ENCODE data around the gene MMP14. TPM values are rescaled to one million over a fixed set of nuclear protein-coding genes. Genes with fewer than 3 reads are reported as not detected.
"Not testable (repeated sequence)": the region's sequence is repeated elsewhere in the genome, so short reads cannot be mapped to it uniquely, and the experiment has no call there.

MMP14 gene
- polyA plus RNA-seq, 1 donor: 108 TPM

- peak overlapping the region; percentile 45 for H3K4me3 ChIP-seq (ENCODE audit: low read length)
- H3K36me3 ChIP-seq (ENCODE audit: control insufficient read depth, insufficient read depth, low read length): no peaks in the 10 kb centered on the region
- H3K4me1 ChIP-seq (ENCODE audit: control insufficient read depth, insufficient read depth, low read length): peaks cover 56% of the 10 kb centered on the region
- peak overlapping the region; percentile 98 for H3K27ac ChIP-seq (ENCODE audit: low read length)
- WGBS (ENCODE audit: insufficient coverage, low lambda C conversion rate): no CpG with 5 or more reads among the region's 34 CpGs
- no peaks in the 10 kb centered on the region for H3K9me3 ChIP-seq (ENCODE audit: control insufficient read depth, low read depth, low read length)
- H3K27me3 ChIP-seq (ENCODE audit: control insufficient read depth, insufficient read depth, low read length): no peaks in the 10 kb centered on the region
- peak; percentile 82 to 87 for DNase-seq
These were observed 13.8 kb upstream of the MMP14 start for GRCh38 chr14:22822571-22823098.

GRCh38 chr14:22824711-22825359 lies 11.6 kb upstream of the MMP14 start:
- H3K27ac ChIP-seq (ENCODE audit: low read length): no peak overlapping the region
- H3K4me1 ChIP-seq (ENCODE audit: control insufficient read depth, insufficient read depth, low read length): peaks cover 37% of the 10 kb centered on the region
- no peaks in the 10 kb centered on the region for H3K36me3 ChIP-seq (ENCODE audit: control insufficient read depth, insufficient read depth, low read length)
- H3K27me3 ChIP-seq (ENCODE audit: control insufficient read depth, insufficient read depth, low read length): no peaks in the 10 kb centered on the region
- H3K4me3 ChIP-seq (ENCODE audit: low read length): no peak overlapping the region
- WGBS (ENCODE audit: insufficient coverage, low lambda C conversion rate): 67% methylated on average over 1 of the region's 8 CpGs
- peak in 1 of 2 donors; percentile 87 for DNase-seq
- no peaks in the 10 kb centered on the region for H3K9me3 ChIP-seq (ENCODE audit: control insufficient read depth, low read depth, low read length)

GRCh38 chr14:22829076-22829660 lies 7.2 kb upstream of the MMP14 start:
- Histone ChIP-seq H3K27ac (ENCODE audit: low read length) (peak overlapping the region; percentile 6), H3K4me3 (ENCODE audit: low read length) (peak overlapping the region; percentile 83), H3K4me1 (ENCODE audit: control insufficient read depth, insufficient read depth, low read length) (peaks cover 10% of the 10 kb centered on the region), H3K36me3 (ENCODE audit: control insufficient read depth, insufficient read depth, low read length) (peaks cover 10% of the 10 kb centered on the region)
- WGBS (ENCODE audit: insufficient coverage, low lambda C conversion rate): 90% methylated on average over 2 of the region's 12 CpGs
- not testable (repeated sequence) for H3K27me3 ChIP-seq (ENCODE audit: control insufficient read depth, insufficient read depth, low read length); H3K9me3 ChIP-seq (ENCODE audit: control insufficient read depth, low read depth, low read length); DNase-seq

- WGBS (ENCODE audit: insufficient coverage, low lambda C conversion rate): 0% methylated on average over 3 of the region's 41 CpGs
- peak; percentile 93 to 96 for DNase-seq
- Histone ChIP-seq H3K9me3 (ENCODE audit: control insufficient read depth, low read depth, low read length) (no peaks in the 10 kb centered on the region), H3K27ac (ENCODE audit: low read length) (peak within 1 kb of the TSS; percentile 6), H3K27me3 (ENCODE audit: control insufficient read depth, insufficient read depth, low read length) (no peaks in the 10 kb centered on the region), H3K4me1 (ENCODE audit: control insufficient read depth, insufficient read depth, low read length) (peaks cover 8% of the 10 kb centered on the region), H3K36me3 (ENCODE audit: control insufficient read depth, insufficient read depth, low read length) (peaks cover 15% of the 10 kb centered on the region), H3K4me3 (ENCODE audit: low read length) (peak within 1 kb of the TSS; percentile 83)
These were observed 6.5 kb upstream of the MMP14 start, which contains the start of gene MRPL52 for GRCh38 chr14:22829661-22830442. Gene MRPL52, plus strand, starts transcription at chr14:22829887. Its CDS starts 26 bp downstream, at chr14:22829913.

GRCh38 chr14:22830443-22831010 lies 5.9 kb upstream of the MMP14 start:
- H3K9me3 ChIP-seq (ENCODE audit: control insufficient read depth, low read depth, low read length): no peaks in the 10 kb centered on the region
- no peak for DNase-seq
- peak overlapping the region; percentile 83 for H3K4me3 ChIP-seq (ENCODE audit: low read length)
- no CpG with 5 or more reads among the region's 3 CpGs for WGBS (ENCODE audit: insufficient coverage, low lambda C conversion rate)
- peaks cover 18% of the 10 kb centered on the region for H3K36me3 ChIP-seq (ENCODE audit: control insufficient read depth, insufficient read depth, low read length)
- no peak overlapping the region for H3K27ac ChIP-seq (ENCODE audit: low read length)
- peaks cover 7% of the 10 kb centered on the region for H3K4me1 ChIP-seq (ENCODE audit: control insufficient read depth, insufficient read depth, low read length)
- no peaks in the 10 kb centered on the region for H3K27me3 ChIP-seq (ENCODE audit: control insufficient read depth, insufficient read depth, low read length)

- no peak overlapping the region for H3K4me3 ChIP-seq (ENCODE audit: low read length)
- DNase-seq: no peak
- peaks cover 4% of the 10 kb centered on the region for H3K9me3 ChIP-seq (ENCODE audit: control insufficient read depth, low read depth, low read length)
- H3K27ac ChIP-seq (ENCODE audit: low read length): peak overlapping the region; percentile 95
- WGBS (ENCODE audit: insufficient coverage, low lambda C conversion rate): 86% methylated on average over 3 of the region's 3 CpGs
- peaks cover 24% of the 10 kb centered on the region for H3K4me1 ChIP-seq (ENCODE audit: control insufficient read depth, insufficient read depth, low read length)
- H3K36me3 ChIP-seq (ENCODE audit: control insufficient read depth, insufficient read depth, low read length): peaks cover 24% of the 10 kb centered on the region
- no peaks in the 10 kb centered on the region for H3K27me3 ChIP-seq (ENCODE audit: control insufficient read depth, insufficient read depth, low read length)
These were observed 880 bp upstream of the MMP14 start for GRCh38 chr14:22835505-22835904.

GRCh38 chr14:22837114-22837749 lies 847 bp downstream of the MMP14 start:
- Histone ChIP-seq H3K4me3 (ENCODE audit: low read length) (peak overlapping the region; percentile 98), H3K9me3 (ENCODE audit: control insufficient read depth, low read depth, low read length) (peaks cover 4% of the 10 kb centered on the region), H3K36me3 (ENCODE audit: control insufficient read depth, insufficient read depth, low read length) (peaks cover 42% of the 10 kb centered on the region), H3K27ac (ENCODE audit: low read length) (peak overlapping the region; percentile 95), H3K27me3 (ENCODE audit: control insufficient read depth, insufficient read depth, low read length) (no peaks in the 10 kb centered on the region), H3K4me1 (ENCODE audit: control insufficient read depth, insufficient read depth, low read length) (peaks cover 19% of the 10 kb centered on the region)
- WGBS (ENCODE audit: insufficient coverage, low lambda C conversion rate): 27% methylated on average over 3 of the region's 57 CpGs
- DNase-seq: peak in 1 of 2 donors; percentile 76

GRCh38 chr14:22837750-22838538 lies 1.6 kb downstream of the MMP14 start:
- H3K4me1 ChIP-seq (ENCODE audit: control insufficient read depth, insufficient read depth, low read length): peaks cover 19% of the 10 kb centered on the region
- peak in 1 of 2 donors; percentile 60 for DNase-seq
- H3K27me3 ChIP-seq (ENCODE audit: control insufficient read depth, insufficient read depth, low read length): no peaks in the 10 kb centered on the region
- H3K27ac ChIP-seq (ENCODE audit: low read length): peak overlapping the region; percentile 95
- peak overlapping the region; percentile 98 for H3K4me3 ChIP-seq (ENCODE audit: low read length)
- H3K9me3 ChIP-seq (ENCODE audit: control insufficient read depth, low read depth, low read length): peaks cover 4% of the 10 kb centered on the region
- H3K36me3 ChIP-seq (ENCODE audit: control insufficient read depth, insufficient read depth, low read length): peaks cover 49% of the 10 kb centered on the region
- WGBS (ENCODE audit: insufficient coverage, low lambda C conversion rate): no CpG with 5 or more reads among the region's 25 CpGs

- H3K4me1 ChIP-seq (ENCODE audit: control insufficient read depth, insufficient read depth, low read length): peaks cover 19% of the 10 kb centered on the region
- peak overlapping the region; percentile 95 for H3K27ac ChIP-seq (ENCODE audit: low read length)
- H3K27me3 ChIP-seq (ENCODE audit: control insufficient read depth, insufficient read depth, low read length): no peaks in the 10 kb centered on the region
- no CpG with 5 or more reads among the region's 6 CpGs for WGBS (ENCODE audit: insufficient coverage, low lambda C conversion rate)
- H3K9me3 ChIP-seq (ENCODE audit: control insufficient read depth, low read depth, low read length): peaks cover 4% of the 10 kb centered on the region
- H3K4me3 ChIP-seq (ENCODE audit: low read length): peak overlapping the region; percentile 98
- peak in 1 of 2 donors; percentile 49 for DNase-seq
- H3K36me3 ChIP-seq (ENCODE audit: control insufficient read depth, insufficient read depth, low read length): peaks cover 51% of the 10 kb centered on the region
These were observed 2.3 kb downstream of the MMP14 start for GRCh38 chr14:22838631-22839041.
